ENCODE measurements around the gene FOXP4. TPM values are rescaled to one million over a fixed set of nuclear protein-coding genes. Genes with fewer than 3 reads are reported as not detected.

Gene FOXP4
- total RNA-seq, 1 donor = 2.2 TPM

DNA sequence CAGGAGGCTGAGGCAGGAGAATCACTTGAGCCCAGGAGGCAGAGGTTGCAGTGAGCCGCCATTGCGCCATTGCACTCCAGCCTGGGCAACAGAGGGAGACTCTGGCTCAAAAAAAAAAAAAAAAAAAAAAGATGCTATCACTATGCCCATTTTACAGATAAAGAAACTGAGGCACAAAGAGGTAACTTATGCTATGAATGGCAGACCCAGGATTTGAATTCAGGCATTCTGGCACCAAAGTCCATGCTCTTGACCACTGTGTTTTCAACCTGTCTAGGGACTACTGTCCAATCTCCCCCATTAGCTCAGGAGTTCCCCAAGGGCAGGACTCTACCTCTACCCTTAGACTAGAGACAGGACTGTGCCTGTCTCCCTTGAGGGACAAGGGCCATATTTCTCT lies 82.9 kb downstream of the FOXP4 start:
- TF ChIP-seq, protein P1, sequence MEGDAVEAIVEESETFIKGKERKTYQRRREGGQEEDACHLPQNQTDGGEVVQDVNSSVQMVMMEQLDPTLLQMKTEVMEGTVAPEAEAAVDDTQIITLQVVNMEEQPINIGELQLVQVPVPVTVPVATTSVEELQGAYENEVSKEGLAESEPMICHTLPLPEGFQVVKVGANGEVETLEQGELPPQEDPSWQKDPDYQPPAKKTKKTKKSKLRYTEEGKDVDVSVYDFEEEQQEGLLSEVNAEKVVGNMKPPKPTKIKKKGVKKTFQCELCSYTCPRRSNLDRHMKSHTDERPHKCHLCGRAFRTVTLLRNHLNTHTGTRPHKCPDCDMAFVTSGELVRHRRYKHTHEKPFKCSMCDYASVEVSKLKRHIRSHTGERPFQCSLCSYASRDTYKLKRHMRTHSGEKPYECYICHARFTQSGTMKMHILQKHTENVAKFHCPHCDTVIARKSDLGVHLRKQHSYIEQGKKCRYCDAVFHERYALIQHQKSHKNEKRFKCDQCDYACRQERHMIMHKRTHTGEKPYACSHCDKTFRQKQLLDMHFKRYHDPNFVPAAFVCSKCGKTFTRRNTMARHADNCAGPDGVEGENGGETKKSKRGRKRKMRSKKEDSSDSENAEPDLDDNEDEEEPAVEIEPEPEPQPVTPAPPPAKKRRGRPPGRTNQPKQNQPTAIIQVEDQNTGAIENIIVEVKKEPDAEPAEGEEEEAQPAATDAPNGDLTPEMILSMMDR (IDR thresholded peaks at IDR 0.05; ENCODE audit: insufficient read depth, low read depth, low read length) = no peak
- DNase-seq (ENCODE audit: low read depth) = no peak
- no peak overlapping the region for H3K4me3 ChIP-seq (ENCODE audit: low read depth, low read length)

DNA sequence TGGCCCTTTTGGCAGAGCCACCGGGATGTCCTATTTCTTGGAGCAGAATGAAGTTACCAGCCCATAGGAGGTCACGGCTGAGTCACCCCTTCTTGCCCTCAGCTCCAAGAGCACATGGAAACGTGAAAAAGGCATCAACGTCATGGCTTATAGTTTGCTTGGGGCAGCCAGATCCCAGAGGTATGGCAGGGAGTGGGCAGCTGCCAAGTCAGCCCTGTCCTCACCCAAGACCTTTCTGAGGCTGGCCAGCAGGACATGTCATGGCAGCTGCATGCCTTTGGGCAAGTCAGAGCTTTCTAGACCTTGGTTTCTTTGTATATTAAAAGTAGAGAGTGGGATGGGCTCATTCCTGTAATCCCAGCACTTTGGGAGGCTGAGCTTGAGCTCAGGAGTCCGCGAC lies 83.9 kb downstream of the FOXP4 start:
- TF ChIP-seq, protein P1 (IDR thresholded peaks at IDR 0.05; ENCODE audit: insufficient read depth, low read depth, low read length) = no peak
- DNase-seq (ENCODE audit: low read depth) = no peak

DNA sequence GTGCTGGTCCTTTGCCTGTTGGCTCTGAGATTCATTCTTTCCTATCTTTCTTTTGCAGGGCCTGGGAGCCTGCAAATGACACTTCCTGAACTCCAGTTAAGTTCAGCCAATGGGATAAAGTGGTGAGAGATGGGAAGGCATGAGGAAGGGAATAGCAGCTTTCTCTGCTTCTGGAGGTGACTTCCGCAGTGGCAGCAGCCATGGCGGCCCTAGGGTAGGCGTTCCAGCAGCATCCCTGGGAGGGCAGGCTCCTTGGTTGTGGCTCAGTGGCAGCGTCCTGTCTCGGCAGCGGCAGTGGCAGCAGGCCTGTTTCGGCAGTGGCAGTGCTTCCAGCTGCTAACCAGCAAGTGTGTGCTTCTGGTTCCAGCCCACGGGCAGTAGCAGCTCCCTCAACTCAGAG lies 84.8 kb downstream of the FOXP4 start:
- TF ChIP-seq, protein P1 (IDR thresholded peaks at IDR 0.05; ENCODE audit: insufficient read depth, low read depth, low read length) = no peak
- H3K4me3 ChIP-seq (ENCODE audit: low read depth, low read length) = no peak overlapping the region
- DNase-seq (ENCODE audit: low read depth) = no peak

More for the DNA sequence above, 83.9 kb downstream of the FOXP4 start:
- H3K4me3 ChIP-seq (ENCODE audit: low read depth, low read length) = no peak overlapping the region

DNA sequence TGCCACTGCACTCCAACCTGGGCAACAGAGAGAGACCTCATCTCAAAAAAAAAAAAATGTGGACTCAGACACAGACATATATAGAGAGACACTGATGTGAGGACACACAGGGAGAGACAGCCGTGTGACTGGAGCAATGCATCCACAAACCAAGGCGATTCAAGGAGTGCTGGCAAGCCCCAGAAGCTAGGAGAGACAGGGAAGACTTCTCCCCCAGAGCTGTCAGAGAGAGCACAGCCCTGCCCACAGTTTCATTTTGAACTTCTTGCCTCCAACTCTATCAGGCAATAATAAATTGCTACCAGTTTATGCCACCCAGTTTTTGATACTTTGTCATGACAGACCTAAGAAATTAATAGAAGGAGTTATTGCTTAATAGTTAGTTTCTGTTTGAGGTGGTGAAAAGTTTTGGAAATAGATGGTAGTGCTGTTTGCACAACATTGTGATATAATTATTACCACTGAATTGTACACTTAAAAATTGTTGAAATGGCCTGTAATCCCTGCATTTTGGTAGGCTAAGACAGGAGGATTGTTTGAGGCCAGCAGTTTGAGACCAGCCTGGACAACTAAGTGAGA lies 87.0 kb downstream of the FOXP4 start:
- TF ChIP-seq, protein P1 (IDR thresholded peaks at IDR 0.05; ENCODE audit: insufficient read depth, low read depth, low read length) = no peak
- DNase-seq (ENCODE audit: low read depth) = no peak
- no peak overlapping the region for H3K4me3 ChIP-seq (ENCODE audit: low read depth, low read length)

DNA sequence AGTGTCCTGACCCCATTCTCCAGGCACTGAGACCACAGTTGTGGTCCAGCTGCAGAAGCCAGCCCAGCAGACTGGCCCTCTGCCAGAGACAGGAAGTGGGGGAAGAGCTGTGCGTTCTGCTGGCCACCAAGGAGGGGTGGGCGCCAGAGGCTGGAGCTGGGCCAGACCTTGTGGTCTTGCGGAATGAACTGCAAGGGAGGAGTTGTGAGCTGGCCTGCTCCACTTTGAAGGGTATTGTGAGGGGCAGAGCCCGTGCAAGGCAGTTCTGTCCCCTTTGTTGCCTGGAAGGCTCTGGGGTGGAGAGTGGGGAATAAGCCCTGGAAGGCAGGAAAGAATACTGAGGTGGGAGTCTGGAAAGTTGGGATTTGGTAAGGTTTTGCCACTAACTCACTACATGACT lies 88.5 kb downstream of the FOXP4 start:
- no peak overlapping the region for H3K4me3 ChIP-seq (ENCODE audit: low read depth, low read length)
- TF ChIP-seq, protein P1 (IDR thresholded peaks at IDR 0.05; ENCODE audit: insufficient read depth, low read depth, low read length) = no peak
- peak; percentile 24 for DNase-seq (ENCODE audit: low read depth)

DNA sequence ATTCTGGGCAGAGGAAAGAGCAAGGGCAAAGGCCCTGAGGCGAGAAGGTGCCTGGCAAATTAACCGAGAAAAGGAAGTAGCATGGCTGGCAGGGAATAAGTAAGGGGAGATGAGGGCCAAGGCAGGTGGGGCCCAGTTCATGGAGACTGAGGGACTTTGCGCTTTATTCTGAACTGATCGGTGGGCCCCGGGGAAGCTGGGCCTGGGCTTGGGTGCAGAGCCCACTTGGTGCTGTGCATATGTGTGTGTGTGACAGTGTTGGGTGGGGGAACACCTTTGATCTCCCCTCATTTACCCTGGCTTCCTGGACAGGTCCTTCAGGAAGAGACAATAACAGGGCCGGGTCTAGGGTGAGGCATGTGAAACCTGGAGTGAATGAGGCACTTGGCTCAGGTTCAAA lies 89.2 kb downstream of the FOXP4 start:
- TF ChIP-seq, protein P1 (IDR thresholded peaks at IDR 0.05; ENCODE audit: insufficient read depth, low read depth, low read length) = no peak
- H3K4me3 ChIP-seq (ENCODE audit: low read depth, low read length) = no peak overlapping the region
- no peak for DNase-seq (ENCODE audit: low read depth)

DNA sequence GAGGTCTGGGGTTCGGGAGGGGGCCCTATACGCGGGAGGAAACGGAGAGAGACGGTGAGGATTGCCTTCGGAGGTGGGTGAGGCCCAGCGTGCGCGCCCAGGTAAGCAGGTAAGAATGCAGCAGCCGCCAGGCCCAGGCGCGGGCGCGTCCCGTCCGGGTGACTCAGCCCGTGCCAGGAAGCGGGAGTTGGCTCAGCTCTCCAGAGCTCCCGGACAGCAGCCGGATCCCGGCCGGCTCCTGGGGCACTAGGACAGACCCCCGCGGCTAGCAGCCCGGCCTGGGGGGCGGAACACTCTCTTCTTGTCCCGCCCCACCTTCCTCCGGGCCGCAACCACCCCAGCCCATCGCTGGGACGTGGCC lies 90.6 kb downstream of the FOXP4 start:
- TF ChIP-seq, protein P1 (IDR thresholded peaks at IDR 0.05; ENCODE audit: insufficient read depth, low read depth, low read length) = no peak
- H3K4me3 ChIP-seq (ENCODE audit: low read depth, low read length) = no peak overlapping the region
- no peak for DNase-seq (ENCODE audit: low read depth)
